NCI-H82 treated with DMSO at 0.1 percent for 48 hours (cell line): ENCODE measurements around the gene MAP6.

Source experiments
- DNase-seq: peaks from one replicate; lab custom pipeline; 2025; ENCODE audit not compliant: unreplicated experiment; lab: John Stamatoyannopoulos, UW

The MAP6 gene

GRCh38 chr11:75554258-75555022 is 114.4 kb downstream of the MAP6 start:
- DNase-seq: peak; percentile 40

DNA sequence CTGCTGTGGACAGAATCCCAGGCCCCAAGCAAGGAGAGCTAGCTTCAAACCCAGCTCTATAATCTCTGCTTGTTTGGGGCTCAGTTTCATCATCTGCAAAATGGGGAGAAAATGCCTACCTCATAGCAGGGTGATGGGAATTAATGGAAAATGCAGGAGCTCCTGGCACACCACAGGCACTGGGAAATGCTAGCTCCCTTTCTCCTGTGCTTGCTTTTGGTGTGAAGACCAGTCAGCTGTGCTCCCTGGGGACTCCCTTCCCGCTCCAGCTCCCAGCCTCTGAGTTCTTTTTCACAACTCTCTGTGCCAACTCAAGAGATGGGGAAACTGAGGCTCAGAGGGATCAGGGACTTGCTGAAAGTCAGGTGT is 115.0 kb downstream of the MAP6 start:
- no peak for DNase-seq

- DNase-seq: no peak
These were observed 115.7 kb downstream of the MAP6 start for GRCh38 chr11:75553182-75553581.

- no peak for DNase-seq
These were observed 119.4 kb downstream of the MAP6 start for GRCh38 chr11:75549370-75549958.

- no peak for DNase-seq
These were observed 120.1 kb downstream of the MAP6 start for GRCh38 chr11:75548595-75549272.

DNA sequence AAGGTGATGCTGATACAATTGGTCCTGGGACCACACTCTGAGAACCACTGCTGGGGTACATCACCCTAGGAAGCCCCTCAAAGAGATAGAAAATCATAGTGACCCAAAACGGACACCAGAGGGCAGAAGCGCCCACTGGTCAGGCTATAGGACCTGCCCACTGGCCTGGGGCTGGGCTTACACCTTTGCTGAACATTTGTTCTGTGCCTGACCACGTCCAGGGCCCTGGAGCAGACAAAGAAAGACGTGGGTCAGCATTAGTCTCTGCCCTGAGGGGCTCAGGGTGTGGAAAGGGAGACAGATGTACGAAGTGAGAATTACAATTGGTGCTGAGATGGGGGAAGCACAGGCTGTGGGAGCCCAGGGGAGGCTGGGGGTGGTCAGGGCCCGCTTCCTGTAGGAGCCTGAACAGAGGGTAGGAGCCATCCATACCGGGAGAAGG is 121.2 kb downstream of the MAP6 start:
- no peak for DNase-seq

- DNase-seq: no peak
These were observed 121.7 kb downstream of the MAP6 start for GRCh38 chr11:75547177-75547576.

DNA sequence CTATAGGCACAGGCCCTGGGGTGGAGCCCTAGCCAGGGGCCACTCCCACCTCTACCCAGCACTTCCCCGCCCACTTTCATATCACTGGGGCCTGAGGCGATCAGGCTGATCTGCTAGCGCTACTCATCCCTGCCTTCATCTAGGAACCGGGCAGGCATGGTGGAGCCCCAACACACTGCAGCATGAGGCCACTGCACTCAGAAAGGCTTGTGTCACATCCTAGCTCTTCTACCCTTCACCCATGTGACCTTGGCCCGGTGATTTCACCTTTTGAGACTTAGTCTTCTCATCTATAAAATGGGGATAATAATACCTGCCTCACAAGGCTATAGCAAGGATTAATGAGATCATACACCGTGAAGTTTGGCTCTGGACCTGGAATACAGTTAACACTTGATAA is 125.0 kb downstream of the MAP6 start:
- no peak for DNase-seq

- DNase-seq: no peak
These were observed 126.8 kb downstream of the MAP6 start for GRCh38 chr11:75542088-75542438.

GRCh38 chr11:75541193-75542087 is 127.4 kb downstream of the MAP6 start:
- no peak for DNase-seq

GRCh38 chr11:75539459-75540334 is 129.1 kb downstream of the MAP6 start:
- no peak for DNase-seq

GRCh38 chr11:75538150-75538942 is 130.5 kb downstream of the MAP6 start:
- DNase-seq: no peak

DNA sequence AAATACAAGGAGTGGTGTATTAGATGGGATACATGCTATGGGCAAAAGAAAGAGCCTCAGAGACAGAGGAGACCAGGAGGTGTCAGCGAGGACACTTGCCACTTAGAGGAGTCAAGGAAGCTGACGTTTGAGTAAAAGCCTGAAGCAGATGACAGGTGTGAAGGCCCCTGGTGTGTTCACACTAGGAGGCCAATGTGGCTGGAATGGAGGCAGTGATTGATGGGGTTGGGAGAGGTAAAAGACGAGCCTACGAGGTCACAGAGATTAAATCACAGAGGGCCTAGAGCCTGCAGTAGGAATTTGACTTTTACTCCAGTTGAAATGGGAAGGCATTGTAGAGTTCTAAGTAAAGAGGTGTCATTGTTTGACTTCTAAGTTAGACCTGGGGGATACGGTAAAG is 131.1 kb downstream of the MAP6 start:
- DNase-seq: no peak
